OCI-LY1 (cell line): ENCODE results near the gene WNT6.

Experiments used
- H2AFZ ChIP-seq: fragments of 200-600 bp; sonication (generic), shearing (Covaris generic); 2 replicates; pipeline ENCODE4 v1.6.0; 2014; ENCODE audit warnings: antibody characterized with exemption, mild to moderate bottlenecking, low read length
- H3F3A ChIP-seq: fragments of 200-600 bp; sonication (generic), shearing (Covaris generic); 2 replicates; pipeline ENCODE4 v1.6.0; 2014; ENCODE audit warnings: mild to moderate bottlenecking, antibody characterized with exemption, low read length, moderate library complexity; ENCODE audit not compliant: insufficient read depth
- H3K27ac ChIP-seq: fragments of 200-600 bp; sonication (generic); 2 replicates; pipeline ENCODE4 v1.5.1; 2014; ENCODE audit warnings: low read length, mixed run types, mild to moderate bottlenecking, low read depth; ENCODE audit not compliant: poor library complexity, severe bottlenecking
- H3K27me3 ChIP-seq: fragments of 200-600 bp; sonication (generic); 2 replicates; pipeline ENCODE4 v1.6.0; 2014; ENCODE audit warnings: antibody characterized with exemption, mild to moderate bottlenecking, low read length, moderate library complexity; ENCODE audit not compliant: insufficient read depth
- H3K36me3 ChIP-seq: fragments of 200-600 bp; sonication (generic); 2 replicates; pipeline ENCODE4 v1.6.1; 2014; ENCODE audit warnings: mild to moderate bottlenecking, antibody characterized with exemption, low read length, moderate library complexity, mixed read lengths; ENCODE audit not compliant: insufficient read depth
- H3K4me1 ChIP-seq: fragments of 200-600 bp; sonication (generic); 2 replicates; pipeline ENCODE4 v1.5.1; 2014; ENCODE audit warnings: mild to moderate bottlenecking, low read length, moderate library complexity; ENCODE audit not compliant: insufficient read depth, severe bottlenecking
- H3K4me2 ChIP-seq: fragments of 200-600 bp; sonication (generic), shearing (Covaris generic); 2 replicates; pipeline ENCODE4 v1.6.1; 2014; ENCODE audit warnings: low read length
- H3K4me3 ChIP-seq: fragments of 200-600 bp; sonication (generic); 2 replicates; pipeline ENCODE4 v1.5.1; 2014; ENCODE audit warnings: low read length, low read depth, mild to moderate bottlenecking, mixed read lengths; ENCODE audit not compliant: poor library complexity, severe bottlenecking
- H3K79me2 ChIP-seq: fragments of 200-600 bp; shearing (Covaris generic); 2 replicates; pipeline ENCODE4 v1.6.1; 2016; ENCODE audit warnings: mixed run types, low read length, mixed read lengths; ENCODE audit not compliant: insufficient read depth
- H3K9ac ChIP-seq: fragments of 200-600 bp; sonication (generic), shearing (Covaris generic); 2 replicates; pipeline ENCODE4 v1.6.1; 2014; ENCODE audit warnings: mild to moderate bottlenecking, low read length, mixed read lengths
- H3K9me2 ChIP-seq: fragments of 200-600 bp; sonication (generic), shearing (Covaris generic); 2 replicates; pipeline ENCODE4 v1.6.1; 2014; ENCODE audit warnings: low read depth, mild to moderate bottlenecking, low read length, mixed read lengths
- H3K9me3 ChIP-seq: fragments of 200-600 bp; shearing (Covaris generic); 2 replicates; pipeline ENCODE4 v1.6.1; 2014; ENCODE audit warnings: low read length, mixed read lengths
- H4K20me1 ChIP-seq: fragments of 200-600 bp; sonication (generic), shearing (Covaris generic); 2 replicates; pipeline ENCODE4 v1.6.0; 2016; ENCODE audit warnings: mild to moderate bottlenecking, low read length; ENCODE audit not compliant: insufficient read depth
- CTCF ChIP-seq: fragments of 200-600 bp; sonication (generic), shearing (Covaris generic); IDR thresholded peaks from 2 replicates; pipeline ENCODE4 v1.5.1; 2017; ENCODE audit warnings: mild to moderate bottlenecking, antibody characterized with exemption, low read length, moderate library complexity, mixed read lengths
- EZH2 ChIP-seq: fragments of 200-600 bp; sonication (generic), shearing (Covaris generic); IDR thresholded peaks from 2 replicates; pipeline ENCODE4 v1.8.0; 2017; ENCODE audit warnings: borderline replicate concordance, mixed run types, mild to moderate bottlenecking, antibody characterized with exemption, low read length, moderate library complexity, mixed read lengths

The WNT6 gene

GRCh38 chr2:218863021-218863520, 3.5 kb downstream of the WNT6 start:
- Histone ChIP-seq H2AFZ (no peak overlapping the region), H3K4me3 (no peak overlapping the region), H3K79me2 (no peaks in the 10 kb centered on the region), H4K20me1 (no peaks in the 10 kb centered on the region), H3K36me3 (no peaks in the 10 kb centered on the region), H3K27ac (no peak overlapping the region), H3K27me3 (peaks cover 13% of the 10 kb centered on the region; the same call in 1 of the 2 replicates), H3K9me2 (no peaks in the 10 kb centered on the region), H3K9me3 (no peaks in the 10 kb centered on the region), H3F3A (no peaks in the 10 kb centered on the region), H3K4me2 (no peak overlapping the region), H3K9ac (no peak overlapping the region), H3K4me1 (no peaks in the 10 kb centered on the region)
- TF ChIP-seq EZH2: no peak

GRCh38 chr2:218865396-218865795, 5.8 kb downstream of the WNT6 start:
- TF ChIP-seq CTCF (no peak), EZH2 (no peak)
- no peaks in the 10 kb centered on the region for H3K36me3 ChIP-seq
- H3K27me3 ChIP-seq: peaks cover 9% of the 10 kb centered on the region; the same call in 1 of the 2 replicates

GRCh38 chr2:218865999-218866398, 6.4 kb downstream of the WNT6 start:
- no peak overlapping the region for H3K4me3 ChIP-seq
- TF ChIP-seq CTCF (no peak), EZH2 (no peak)
- H3K27me3 ChIP-seq: 0 out of 2 replicates have a peak, but pooled peaks cover 7% of the 10 kb centered on the region
- no peak overlapping the region for H3K4me2 ChIP-seq
- no peaks in the 10 kb centered on the region for H3F3A ChIP-seq
- no peaks in the 10 kb centered on the region for H3K9me3 ChIP-seq
- no peaks in the 10 kb centered on the region for H4K20me1 ChIP-seq
- H3K36me3 ChIP-seq: no peaks in the 10 kb centered on the region
- peaks cover 5% of the 10 kb centered on the region for H3K4me1 ChIP-seq
- no peak overlapping the region for H3K9ac ChIP-seq
- no peaks in the 10 kb centered on the region for H3K9me2 ChIP-seq
- no peaks in the 10 kb centered on the region for H3K79me2 ChIP-seq
- no peak overlapping the region for H2AFZ ChIP-seq
- H3K27ac ChIP-seq: no peak overlapping the region

More at GRCh38 chr2:218865396-218865795, 5.8 kb downstream of the WNT6 start:
- no peak overlapping the region for H3K4me2 ChIP-seq
- no peak overlapping the region for H3K9ac ChIP-seq
- no peaks in the 10 kb centered on the region for H4K20me1 ChIP-seq
- no peaks in the 10 kb centered on the region for H3K4me1 ChIP-seq
- H3K4me3 ChIP-seq: no peak overlapping the region
- H3K9me3 ChIP-seq: no peaks in the 10 kb centered on the region
- no peaks in the 10 kb centered on the region for H3K79me2 ChIP-seq
- H3F3A ChIP-seq: no peaks in the 10 kb centered on the region
- no peak overlapping the region for H3K27ac ChIP-seq
- no peaks in the 10 kb centered on the region for H3K9me2 ChIP-seq
- H2AFZ ChIP-seq: no peak overlapping the region

GRCh38 chr2:218867900-218868299, 8.3 kb downstream of the WNT6 start:
- Histone ChIP-seq H3K27me3 (peaks cover 6% of the 10 kb centered on the region), H2AFZ (no peak overlapping the region), H3K9me2 (no peaks in the 10 kb centered on the region), H3K9ac (no peak overlapping the region), H4K20me1 (no peaks in the 10 kb centered on the region), H3K9me3 (no peaks in the 10 kb centered on the region), H3K4me3 (no peak overlapping the region), H3K36me3 (no peaks in the 10 kb centered on the region), H3K4me1 (peaks cover 16% of the 10 kb centered on the region), H3F3A (no peaks in the 10 kb centered on the region), H3K79me2 (no peaks in the 10 kb centered on the region), H3K27ac (no peak overlapping the region), H3K4me2 (no peak overlapping the region)
- no peak for TF ChIP-seq EZH2
- no peak for TF ChIP-seq CTCF
